Endothelial cell of umbilical vein (primary cell): Measurements from ENCODE around the gene CSK. TPM values are rescaled to one million over a fixed set of nuclear protein-coding genes. Genes with fewer than 3 reads are reported as not detected.
"Not testable (repeated sequence)": the region's sequence is repeated elsewhere in the genome, so short reads cannot be mapped to it uniquely, and the experiment has no call there.

Experiments
- BruUV-seq: library from RNA; stranded (reverse); fragments of 400-500 nt; replicated peaks from 2 replicates; lab custom pipeline; 2021; lab: Mats Ljungman, UMichigan
- CTCF ChIA-PET: fragments of 300-600, 350-600 bp; sonication (Branson Sonifier 250); formaldehyde crosslinking; loops from one replicate; lab custom pipeline; 2021; ENCODE audit warnings: antibody characterized with exemption, inconsistent platforms; lab: Charles Lee
- POLR2A ChIA-PET: fragments of 300-600, 350-600 bp; sonication (Branson Sonifier 250); formaldehyde crosslinking; loops from one replicate; lab custom pipeline; 2021; ENCODE audit warnings: antibody characterized with exemption, inconsistent platforms; lab: Charles Lee
- DNase-seq: peaks from one replicate; pipeline ENCODE4 v3.0.0-alpha.2; 2011; ENCODE audit warnings: low read depth, low spot score
- FAIRE-seq: peaks from 2 replicates; lab custom pipeline; 2011; peaks lifted over from hg19 to GRCh38; lab: Jason Lieb, UNC
- H2AFZ ChIP-seq: 2 replicates; pipeline ENCODE4 v1.6.0; 2012; ENCODE audit warnings: low read depth, low read length, control low read depth, inconsistent platforms
- H3K27ac ChIP-seq: 2 replicates; pipeline ENCODE4 v1.5.1; 2011; ENCODE audit warnings: low read depth, mild to moderate bottlenecking, control low read depth, low read length, moderate library complexity; ENCODE audit not compliant: insufficient read depth
- H3K27me3 ChIP-seq, 2 experiments: 2 replicates each; pipeline versions ENCODE4 v1.6.0 to v1.6.1; 2011; ENCODE audit warnings: low read length in 2 of 2, mixed read lengths in 1 of 2; ENCODE audit not compliant: control insufficient read depth in 2 of 2, insufficient read depth in 2 of 2
- H3K36me3 ChIP-seq, 2 experiments: 2 replicates in 1 of 2; 3 replicates in 1 of 2; pipeline ENCODE4 v1.5.1; 2011; ENCODE audit warnings: low read length in 2 of 2, mild to moderate bottlenecking in 1 of 2, moderate library complexity in 1 of 2; ENCODE audit not compliant: control insufficient read depth in 2 of 2, insufficient read depth in 2 of 2; ENCODE audit errors: extremely low read depth in 1 of 2
- H3K4me1 ChIP-seq: 3 replicates; pipeline ENCODE4 v1.5.1; 2011; ENCODE audit warnings: mild to moderate bottlenecking, low read length; ENCODE audit not compliant: control insufficient read depth, insufficient read depth; ENCODE audit errors: extremely low read depth
- H3K4me2 ChIP-seq: 2 replicates; pipeline ENCODE4 v1.6.1; 2011; ENCODE audit warnings: low read length, control low read depth, mixed read lengths; ENCODE audit not compliant: insufficient read depth
- H3K4me3 ChIP-seq, 3 experiments: fragments of 200-600 bp in 1 of 3; sonication (generic), shearing (Covaris generic) in 1 of 3; replicated peaks in 1 of 3; 2 replicates each; pipeline ENCODE4 v1.5.1; 2011 to 2016; ENCODE audit warnings: control low read depth in 3 of 3, low read length in 3 of 3, mild to moderate bottlenecking in 2 of 3, inconsistent platforms in 1 of 3, low read depth in 1 of 3, moderate library complexity in 1 of 3; ENCODE audit not compliant: insufficient read depth in 1 of 3
- H3K79me2 ChIP-seq: 2 replicates; pipeline ENCODE4 v1.6.0; 2012; ENCODE audit warnings: low read length, inconsistent platforms; ENCODE audit not compliant: control insufficient read depth, insufficient read depth
- H3K9ac ChIP-seq: replicated peaks from 2 replicates; pipeline ENCODE3; 2011; ENCODE audit warnings: low read length, control low read depth; ENCODE audit not compliant: insufficient read depth; ENCODE audit errors: extremely low read depth
- H3K9me1 ChIP-seq: replicated peaks from 3 replicates; pipeline ENCODE4 v1.6.0; 2011; ENCODE audit warnings: mild to moderate bottlenecking, low read length; ENCODE audit not compliant: control insufficient read depth, insufficient read depth; ENCODE audit errors: extremely low read depth
- H3K9me3 ChIP-seq: replicated peaks from 2 replicates; pipeline ENCODE4 v1.5.1; 2012; ENCODE audit warnings: low read length, inconsistent platforms; ENCODE audit not compliant: control insufficient read depth, insufficient read depth
- H4K20me1 ChIP-seq: replicated peaks from 2 replicates; pipeline ENCODE3; 2011; ENCODE audit warnings: mild to moderate bottlenecking, low read length; ENCODE audit not compliant: control insufficient read depth, insufficient read depth; ENCODE audit errors: extremely low read depth
- CTCF ChIP-seq, 2 donors: IDR thresholded peaks; 1 replicate in 1 of 2; 2 replicates in 1 of 2; pipeline ENCODE4 v1.5.1; 2011; ENCODE audit warnings: low read length in 2 of 2, mild to moderate bottlenecking in 2 of 2, moderate library complexity in 2 of 2, control low read depth in 1 of 2, inconsistent platforms in 1 of 2, low read depth in 1 of 2; ENCODE audit not compliant: insufficient read depth in 1 of 2; ENCODE audit errors: extremely low read depth in 1 of 2
- EZH2 ChIP-seq: IDR thresholded peaks from 2 replicates; pipeline ENCODE4 v1.6.1; 2012; ENCODE audit warnings: borderline replicate concordance, low read depth, mild to moderate bottlenecking, moderate library complexity, low read length, inconsistent platforms; ENCODE audit not compliant: severe bottlenecking
- FOS ChIP-seq: IDR thresholded peaks from 2 replicates; pipeline ENCODE4 v1.6.1; 2011; ENCODE audit warnings: mild to moderate bottlenecking, low read length, moderate library complexity, borderline replicate concordance; ENCODE audit not compliant: insufficient read depth
- GATA2 ChIP-seq: IDR thresholded peaks from 2 replicates; pipeline ENCODE4 v1.7.0; 2011; ENCODE audit warnings: low read depth, mild to moderate bottlenecking, moderate library complexity, mixed read lengths, low read length; ENCODE audit not compliant: insufficient read length, insufficient read depth
- JUN ChIP-seq: IDR thresholded peaks from 2 replicates; pipeline ENCODE4 v1.6.1; 2011; ENCODE audit warnings: borderline replicate concordance, low read depth; ENCODE audit not compliant: insufficient read length, insufficient read depth
- MAX ChIP-seq: IDR thresholded peaks from 2 replicates; pipeline ENCODE4 v1.6.1; 2011; ENCODE audit not compliant: insufficient read depth, insufficient read length
- MYC ChIP-seq: IDR thresholded peaks from one replicate; pipeline ENCODE4 v1.6.1; 2011; ENCODE audit warnings: mild to moderate bottlenecking, low read depth, low read length
- POLR2A ChIP-seq: IDR thresholded peaks from 2 replicates; pipeline ENCODE4 v1.6.1; 2012; ENCODE audit warnings: low read depth, mild to moderate bottlenecking, control low read depth, low read length
- POLR2AphosphoS5 ChIP-seq: IDR thresholded peaks from 2 replicates; pipeline ENCODE4 v1.6.1; 2012; ENCODE audit warnings: low read depth, mild to moderate bottlenecking, control low read depth, low read length, moderate library complexity; ENCODE audit not compliant: insufficient read depth
- dilution Hi-C: fragments of 300-500 bp; cut with MboI; formaldehyde crosslinking; loops from one replicate; pipeline ENCODE4 v1.15.0; 2019; ENCODE audit warnings: low sequenced_read_pairs; ENCODE audit not compliant: extremely low pct_ligation_motif_present
- intact Hi-C: fragments of 100-400 bp; cut with micrococcal nuclease; formaldehyde crosslinking; loops from one replicate; pipeline ENCODE4 v1.10.0; 2022
- polyA plus RNA-seq, 4 experiments: library from polyadenylated mRNA; depleted of rRNA in 3 of 4; stranded (reverse) in 3 of 4; unstranded in 1 of 4; fragments of >200 nt; gene quantifications; 2 replicates each; pipeline versions ENCODE4 v1.2.1 to v1.2.3, GENCODE V29; 2011 to 2012; ENCODE audit warnings: missing spikeins in 1 of 4
- total RNA-seq: library from RNA; stranded (reverse); gene quantifications from 2 replicates; pipeline ENCODE4 v1.2.3, GENCODE V29; 2021

Gene CSK
- total and polyA plus RNA-seq, 2 donors (not counting 3 experiments of a cell fraction or from before 2014, with no cell fraction given), result 41.2 to 104 TPM

GRCh38 chr15:74785194-74786032, 3.5 kb downstream of the CSK start:
- H3K27ac ChIP-seq, result no peak overlapping the region

GRCh38 chr15:74786081-74786480, 4.2 kb downstream of the CSK start:
- intact Hi-C loops, FAIRE-seq, H4K20me1 ChIP-seq: not testable (repeated sequence)

More at GRCh38 chr15:74785194-74786032, 3.5 kb downstream of the CSK start:
- ChIA-PET POLR2A (no interaction called here), CTCF (interaction anchor here (0.9 to 8.3 kb wide), 5 partner anchors 8 to 116 kb away, joined by 4 to 98 read pairs (median 12); no protein-coding TSS in a partner anchor)
- peaks cover 2% of the 10 kb centered on the region for H4K20me1 ChIP-seq
- H2AFZ ChIP-seq, result no peak overlapping the region
- FAIRE-seq (no peak), DNase-seq (no peak)
- no peaks in the 10 kb centered on the region for H3K9me1 ChIP-seq
- H3K4me2 ChIP-seq, result no peak overlapping the region
- peaks cover 29% of the 10 kb centered on the region for H3K4me1 ChIP-seq
- H3K27me3 ChIP-seq, result no peaks in the 10 kb centered on the region
- no peaks in the 10 kb centered on the region for H3K9me3 ChIP-seq
- no peak overlapping the region for H3K9ac ChIP-seq
- BruUV-seq, result no TSS peak
- intact Hi-C loops (no loop called here), dilution Hi-C loops (no loop called here)
- H3K4me3 ChIP-seq, result no peak overlapping the region
- peaks cover 81% of the 10 kb centered on the region for H3K79me2 ChIP-seq
- H3K36me3 ChIP-seq, result peaks cover 0 to 7% of the 10 kb centered on the region in 2 experiments
- TF ChIP-seq GATA2 (no peak), CTCF (IDR thresholded peaks at IDR 0.05; ENCODE audit: extremely low read depth in 1 of 2, insufficient read depth in 1 of 2, low read depth in 1 of 2, low read length in 2 of 2) (no peak), JUN (no peak), MAX (no peak), EZH2 (no peak), MYC (no peak), POLR2A (no peak), FOS (no peak), POLR2AphosphoS5 (no peak)

More at GRCh38 chr15:74786081-74786480, 4.2 kb downstream of the CSK start:
- Histone ChIP-seq H3K79me2 (peaks cover 86% of the 10 kb centered on the region), H3K4me1 (peaks cover 24% of the 10 kb centered on the region)
- dilution Hi-C loops, H3K9me3 ChIP-seq, H3K4me2 ChIP-seq, H3K4me3 ChIP-seq, H3K36me3 ChIP-seq, H3K9ac ChIP-seq, H3K27ac ChIP-seq, BruUV-seq, H2AFZ ChIP-seq, H3K27me3 ChIP-seq, POLR2A ChIA-PET, H3K9me1 ChIP-seq, DNase-seq: not testable (repeated sequence)
- CTCF ChIA-PET, result interaction anchor here (0.9 to 3.6 kb wide), 3 partner anchors 8 to 116 kb away, joined by 4 to 22 read pairs (median 9); no protein-coding TSS in a partner anchor
